Measurements from ENCODE around the gene ZP2. TPM values are rescaled to one million over a fixed set of nuclear protein-coding genes. Genes with fewer than 3 reads are reported as not detected.

The ZP2 gene
- total RNA-seq, 1 experiment from 2014 or later: not detected

DNA sequence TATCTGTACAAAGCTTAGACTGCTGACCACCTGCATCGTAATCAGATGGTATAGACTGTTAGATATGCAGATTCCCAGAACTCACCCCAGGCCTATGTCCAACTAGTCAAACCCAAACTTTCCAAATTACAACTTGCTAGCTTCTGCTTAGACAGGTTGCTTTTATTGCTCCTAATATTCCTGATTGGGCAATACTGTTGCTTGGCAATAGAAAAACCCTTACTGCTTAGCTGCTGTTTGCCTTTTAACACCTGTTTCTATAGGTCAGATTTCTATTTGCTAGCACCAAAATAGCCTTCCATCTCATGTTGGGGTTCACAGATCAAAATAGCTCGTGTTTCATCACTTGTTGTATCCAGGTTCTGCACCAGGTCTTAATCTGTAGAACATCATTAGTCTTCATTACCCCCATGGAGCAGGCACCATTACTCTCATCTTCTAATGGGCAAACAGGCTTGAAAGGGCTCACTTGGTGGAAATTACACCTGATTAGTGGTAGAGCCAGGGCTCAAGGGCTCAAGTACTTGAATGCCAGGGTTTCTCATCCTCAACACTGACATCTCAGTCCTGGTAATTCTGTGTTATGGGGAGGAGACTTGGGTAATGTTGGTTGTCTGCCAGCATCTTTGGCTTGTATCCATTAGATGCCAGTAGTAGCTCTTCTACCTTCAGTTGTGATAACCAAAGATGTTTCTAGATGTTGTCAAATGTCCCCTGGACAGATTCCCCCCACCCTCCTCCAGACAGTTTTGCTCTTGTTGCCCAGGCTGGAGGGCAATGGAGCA, 2.7 kb downstream of the ZP2 start:
- BruUV-seq (replicated peaks): no TSS peak
- CTCF ChIA-PET: interaction anchor here (1.3 kb wide), 1 partner anchor 20 kb away, joined by 4 read pairs; no protein-coding TSS in a partner anchor
- no peak for ATAC-seq
- no peaks in the 10 kb centered on the region for H3K9me2 ChIP-seq (ENCODE audit: insufficient read depth)
- no peak overlapping the region for H3K4me3 ChIP-seq (replicated peaks in 1 of 2; ENCODE audit: low read depth in 1 of 2, low read length in 2 of 2)
- no peaks in the 10 kb centered on the region for H3K36me3 ChIP-seq (ENCODE audit: control insufficient read depth in 1 of 2, insufficient read depth in 2 of 2, low read length in 2 of 2)
- H3K4me1 ChIP-seq (ENCODE audit: control insufficient read depth in 1 of 2, insufficient read depth in 2 of 2, low read length in 2 of 2): 0 out of 4 replicates have a peak, but pooled peaks cover 0 to 2% of the 10 kb centered on the region in 2 experiments
- H3K4me2 ChIP-seq (ENCODE audit: low read length): no peak overlapping the region
- no peak for DNase-seq (ENCODE audit: low read depth, low spot score)
- POLR2A ChIA-PET: no interaction called here
- H3K27ac ChIP-seq (ENCODE audit: low read depth, low read length): no peak overlapping the region
- H2AFZ ChIP-seq (ENCODE audit: low read depth, low read length, poor library complexity, severe bottlenecking): no peak overlapping the region
- intact Hi-C loops (cut with micrococcal nuclease): no loop called here
- H3K9me3 ChIP-seq (ENCODE audit: control insufficient read depth in 1 of 2, insufficient read depth in 1 of 2, low read depth in 1 of 2, low read length in 2 of 2): no peaks in the 10 kb centered on the region
- RAD21 ChIA-PET (ENCODE audit: low non-redundant PET in 1 of 2, low total read pairs in 2 of 2, uncharacterized antibody in 2 of 2, unreplicated experiment in 2 of 2): no interaction called here
- H4K20me1 ChIP-seq (ENCODE audit: insufficient read depth): no peaks in the 10 kb centered on the region
- H3K79me2 ChIP-seq (ENCODE audit: insufficient read depth, low read length): no peaks in the 10 kb centered on the region
- TF ChIP-seq SP1 (IDR thresholded peaks at IDR 0.05; ENCODE audit: low read depth) (no peak), POLR2AphosphoS5 (IDR thresholded peaks at IDR 0.05; ENCODE audit: low read depth, low read length) (no peak), RAD21 (IDR thresholded peaks at IDR 0.05; ENCODE audit: low read depth) (no peak), TCF7L2 (IDR thresholded peaks at IDR 0.05; ENCODE audit: borderline replicate concordance, extremely low read depth, insufficient read depth, insufficient read length) (no peak), YY1 (IDR thresholded peaks at IDR 0.05; ENCODE audit: extremely low read depth, insufficient replicate concordance, low read depth, low read length) (no peak), CEBPB (IDR thresholded peaks at IDR 0.05; ENCODE audit: low read depth) (no peak), CTCF (IDR thresholded peaks at IDR 0.05 in 2 of 3, conservative IDR thresholded peaks at IDR 0.05 in 1 of 3; ENCODE audit: borderline replicate concordance in 1 of 3, insufficient read depth in 1 of 3, low read depth in 2 of 3, low read length in 2 of 3) (no peak), EZH2phosphoT487 (IDR thresholded peaks at IDR 0.05; ENCODE audit: borderline replicate concordance) (no peak), CBX3 (IDR thresholded peaks at IDR 0.05; ENCODE audit: low read depth) (no peak), REST (IDR thresholded peaks at IDR 0.05; ENCODE audit: low read depth) (no peak), POLR2A (IDR thresholded peaks at IDR 0.05; ENCODE audit: borderline replicate concordance, extremely low read depth, insufficient read depth, insufficient read length) (no peak), SIN3A (IDR thresholded peaks at IDR 0.05; ENCODE audit: low read depth) (no peak), ZNF274 (IDR thresholded peaks at IDR 0.05; ENCODE audit: low read depth, low read length) (no peak), SRF (IDR thresholded peaks at IDR 0.05; ENCODE audit: low read depth) (no peak), FOSL1 (IDR thresholded peaks at IDR 0.05; ENCODE audit: low read depth) (no peak), EGR1 (IDR thresholded peaks at IDR 0.05; ENCODE audit: low read depth) (no peak)
- TF ChIP-seq, protein P1, sequence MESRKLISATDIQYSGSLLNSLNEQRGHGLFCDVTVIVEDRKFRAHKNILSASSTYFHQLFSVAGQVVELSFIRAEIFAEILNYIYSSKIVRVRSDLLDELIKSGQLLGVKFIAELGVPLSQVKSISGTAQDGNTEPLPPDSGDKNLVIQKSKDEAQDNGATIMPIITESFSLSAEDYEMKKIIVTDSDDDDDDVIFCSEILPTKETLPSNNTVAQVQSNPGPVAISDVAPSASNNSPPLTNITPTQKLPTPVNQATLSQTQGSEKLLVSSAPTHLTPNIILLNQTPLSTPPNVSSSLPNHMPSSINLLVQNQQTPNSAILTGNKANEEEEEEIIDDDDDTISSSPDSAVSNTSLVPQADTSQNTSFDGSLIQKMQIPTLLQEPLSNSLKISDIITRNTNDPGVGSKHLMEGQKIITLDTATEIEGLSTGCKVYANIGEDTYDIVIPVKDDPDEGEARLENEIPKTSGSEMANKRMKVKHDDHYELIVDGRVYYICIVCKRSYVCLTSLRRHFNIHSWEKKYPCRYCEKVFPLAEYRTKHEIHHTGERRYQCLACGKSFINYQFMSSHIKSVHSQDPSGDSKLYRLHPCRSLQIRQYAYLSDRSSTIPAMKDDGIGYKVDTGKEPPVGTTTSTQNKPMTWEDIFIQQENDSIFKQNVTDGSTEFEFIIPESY (IDR thresholded peaks at IDR 0.05; ENCODE audit: extremely low read depth, insufficient replicate concordance, low read length): no peak
- TF ChIP-seq, protein P2, sequence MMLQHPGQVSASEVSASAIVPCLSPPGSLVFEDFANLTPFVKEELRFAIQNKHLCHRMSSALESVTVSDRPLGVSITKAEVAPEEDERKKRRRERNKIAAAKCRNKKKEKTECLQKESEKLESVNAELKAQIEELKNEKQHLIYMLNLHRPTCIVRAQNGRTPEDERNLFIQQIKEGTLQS (IDR thresholded peaks at IDR 0.05): no peak
- TF ChIP-seq, protein P3, sequence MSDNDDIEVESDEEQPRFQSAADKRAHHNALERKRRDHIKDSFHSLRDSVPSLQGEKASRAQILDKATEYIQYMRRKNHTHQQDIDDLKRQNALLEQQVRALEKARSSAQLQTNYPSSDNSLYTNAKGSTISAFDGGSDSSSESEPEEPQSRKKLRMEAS (IDR thresholded peaks at IDR 0.05): no peak
- no peak overlapping the region for H3K9ac ChIP-seq (ENCODE audit: low read length)
- H3K27me3 ChIP-seq (ENCODE audit: insufficient read depth, low read length): no peaks in the 10 kb centered on the region

Measured in HCT116 (cell line).